Endothelial cell (in vitro differentiated cells): ENCODE data around the gene SEC22A. TPM values are rescaled to one million over a fixed set of nuclear protein-coding genes. Genes with fewer than 3 reads are reported as not detected.

ENCODE experiments used
- DNase-seq: peaks from one replicate; pipeline ENCODE4 v3.0.0; 2021; ENCODE audit warnings: low spot score
- H3K27ac Mint-ChIP-seq: one replicate; pipeline ENCODE4 v1.8.0; 2021; ENCODE audit warnings: mixed read lengths, inconsistent platforms; ENCODE audit not compliant: unreplicated experiment
- H3K27me3 Mint-ChIP-seq: one replicate; pipeline ENCODE4 v1.8.0; 2021; ENCODE audit warnings: mild to moderate bottlenecking, moderate library complexity, mixed read lengths, inconsistent platforms; ENCODE audit not compliant: unreplicated experiment
- H3K36me3 Mint-ChIP-seq: one replicate; pipeline ENCODE4 v1.8.0; 2021; ENCODE audit warnings: mild to moderate bottlenecking, low read depth, mixed read lengths, inconsistent platforms; ENCODE audit not compliant: unreplicated experiment
- H3K4me1 Mint-ChIP-seq: one replicate; pipeline ENCODE4 v1.8.0; 2021; ENCODE audit warnings: mild to moderate bottlenecking, mixed read lengths, inconsistent platforms; ENCODE audit not compliant: unreplicated experiment
- H3K4me3 Mint-ChIP-seq: one replicate; pipeline ENCODE4 v1.8.0; 2021; ENCODE audit warnings: mild to moderate bottlenecking, mixed read lengths, inconsistent platforms; ENCODE audit not compliant: unreplicated experiment
- H3K9me3 Mint-ChIP-seq: one replicate; pipeline ENCODE4 v1.8.0; 2021; ENCODE audit warnings: mixed read lengths, inconsistent platforms; ENCODE audit not compliant: unreplicated experiment
- total RNA-seq: library from RNA; stranded (reverse); fragmentation: NEBNext Ultra II Directional; extraction: Animal tissue kit (Norgen Biotek cat#: 25700); gene quantifications from one replicate; pipeline ENCODE4 v1.2.1, GENCODE V29; 2021; ENCODE audit not compliant: unreplicated experiment
- TF ChIP-seq, protein P1 (sequence below): fragments of 200-600 bp; sonication (generic); IDR thresholded peaks from one replicate; pipeline ENCODE4 v1.5.0; 2021; ENCODE audit warnings: antibody characterized with exemption; ENCODE audit not compliant: unreplicated experiment

SEC22A gene
- total RNA-seq, 1 donor from 2014 or later, result 14.9 TPM

DNA sequence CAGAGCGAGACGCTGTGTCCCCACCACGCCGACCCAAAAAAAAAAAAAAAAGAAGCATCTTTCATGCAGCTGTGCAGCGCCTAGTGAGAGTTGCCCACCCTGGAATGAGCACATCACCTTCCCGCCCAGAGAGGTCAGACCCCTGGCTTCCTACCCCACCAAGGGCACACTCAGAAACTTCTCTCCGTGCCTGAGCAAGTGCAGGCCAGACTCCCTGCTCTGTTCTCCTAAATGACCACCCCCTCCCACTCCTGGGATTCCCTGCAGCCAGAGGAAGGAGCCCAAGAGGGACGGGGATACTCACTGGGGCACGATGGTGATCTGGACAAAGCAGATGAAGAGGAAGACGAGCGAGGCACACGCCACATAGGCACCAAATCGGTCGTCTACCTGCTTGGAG, 116.0 kb downstream of the SEC22A start:
- Mint-ChIP-seq H3K27ac (no peak overlapping the region), H3K9me3 (no peaks in the 10 kb centered on the region), H3K27me3 (peaks cover 13% of the 10 kb centered on the region), H3K4me3 (no peak overlapping the region), H3K4me1 (peaks cover 4% of the 10 kb centered on the region), H3K36me3 (no peaks in the 10 kb centered on the region)
- TF ChIP-seq, protein P1, sequence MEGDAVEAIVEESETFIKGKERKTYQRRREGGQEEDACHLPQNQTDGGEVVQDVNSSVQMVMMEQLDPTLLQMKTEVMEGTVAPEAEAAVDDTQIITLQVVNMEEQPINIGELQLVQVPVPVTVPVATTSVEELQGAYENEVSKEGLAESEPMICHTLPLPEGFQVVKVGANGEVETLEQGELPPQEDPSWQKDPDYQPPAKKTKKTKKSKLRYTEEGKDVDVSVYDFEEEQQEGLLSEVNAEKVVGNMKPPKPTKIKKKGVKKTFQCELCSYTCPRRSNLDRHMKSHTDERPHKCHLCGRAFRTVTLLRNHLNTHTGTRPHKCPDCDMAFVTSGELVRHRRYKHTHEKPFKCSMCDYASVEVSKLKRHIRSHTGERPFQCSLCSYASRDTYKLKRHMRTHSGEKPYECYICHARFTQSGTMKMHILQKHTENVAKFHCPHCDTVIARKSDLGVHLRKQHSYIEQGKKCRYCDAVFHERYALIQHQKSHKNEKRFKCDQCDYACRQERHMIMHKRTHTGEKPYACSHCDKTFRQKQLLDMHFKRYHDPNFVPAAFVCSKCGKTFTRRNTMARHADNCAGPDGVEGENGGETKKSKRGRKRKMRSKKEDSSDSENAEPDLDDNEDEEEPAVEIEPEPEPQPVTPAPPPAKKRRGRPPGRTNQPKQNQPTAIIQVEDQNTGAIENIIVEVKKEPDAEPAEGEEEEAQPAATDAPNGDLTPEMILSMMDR, result no peak
- no peak for DNase-seq

DNA sequence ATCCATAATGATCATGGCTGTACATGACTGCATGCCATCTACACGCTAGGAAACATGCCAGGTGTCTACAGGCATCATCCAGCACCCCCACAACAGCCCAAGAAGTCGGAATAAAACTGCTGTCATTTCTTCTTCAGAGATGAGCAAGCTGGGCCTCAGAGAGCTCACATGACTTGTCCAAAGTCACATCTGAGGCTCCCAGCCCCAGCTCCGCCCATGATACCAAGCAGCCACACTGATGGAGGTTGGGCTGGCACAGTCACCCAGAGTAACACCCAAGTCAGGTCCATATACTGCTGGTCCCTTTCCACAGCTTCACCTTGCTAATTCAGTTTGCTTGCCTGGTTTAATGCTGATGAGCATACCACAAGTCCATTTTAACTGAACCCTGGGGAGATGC, 116.6 kb downstream of the SEC22A start:
- H3K27ac Mint-ChIP-seq, result no peak overlapping the region
- H3K36me3 Mint-ChIP-seq, result no peaks in the 10 kb centered on the region
- peaks cover 9% of the 10 kb centered on the region for H3K27me3 Mint-ChIP-seq
- no peaks in the 10 kb centered on the region for H3K9me3 Mint-ChIP-seq
- H3K4me1 Mint-ChIP-seq, result peaks cover 6% of the 10 kb centered on the region
- H3K4me3 Mint-ChIP-seq, result no peak overlapping the region
- TF ChIP-seq, protein P1, result no peak
- no peak for DNase-seq

DNA sequence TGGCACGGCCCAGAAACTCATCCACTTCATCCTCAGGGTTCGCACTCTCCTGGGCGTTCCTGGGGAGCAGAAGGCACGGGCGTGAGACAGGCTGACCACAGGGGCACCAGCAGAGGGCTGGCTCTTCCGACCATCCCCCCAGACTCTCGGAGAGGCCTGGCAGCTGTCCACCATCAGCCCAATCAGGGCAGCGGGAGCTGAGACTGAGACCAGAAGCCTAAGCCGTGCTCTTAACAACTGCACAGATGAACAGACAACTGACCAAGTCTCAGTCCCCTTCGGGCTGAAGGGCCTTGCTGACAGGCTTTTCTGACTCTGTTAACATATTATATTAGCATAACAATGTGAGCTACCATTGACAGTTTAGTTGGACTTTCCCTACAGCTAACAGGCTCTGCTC, 118.0 kb downstream of the SEC22A start:
- Mint-ChIP-seq H3K4me1 (peaks cover 14% of the 10 kb centered on the region), H3K27ac (peak overlapping the region; percentile 16), H3K27me3 (peaks cover 11% of the 10 kb centered on the region), H3K4me3 (no peak overlapping the region), H3K9me3 (no peaks in the 10 kb centered on the region), H3K36me3 (no peaks in the 10 kb centered on the region)
- TF ChIP-seq, protein P1, result no peak
- DNase-seq, result no peak

- TF ChIP-seq, protein P1, result no peak
- H3K27me3 Mint-ChIP-seq, result peaks cover 9% of the 10 kb centered on the region
- DNase-seq, result no peak
- no peaks in the 10 kb centered on the region for H3K9me3 Mint-ChIP-seq
- no peak overlapping the region for H3K4me3 Mint-ChIP-seq
- H3K27ac Mint-ChIP-seq, result no peak overlapping the region
- peaks cover 12% of the 10 kb centered on the region for H3K4me1 Mint-ChIP-seq
- H3K36me3 Mint-ChIP-seq, result no peaks in the 10 kb centered on the region
These were observed 118.5 kb downstream of the SEC22A start for GRCh38 chr3:123320221-123320620.

- no peak for DNase-seq
- Mint-ChIP-seq H3K27ac (no peak overlapping the region), H3K4me1 (peaks cover 12% of the 10 kb centered on the region), H3K4me3 (no peak overlapping the region), H3K36me3 (no peaks in the 10 kb centered on the region), H3K27me3 (peaks cover 9% of the 10 kb centered on the region), H3K9me3 (no peaks in the 10 kb centered on the region)
- TF ChIP-seq, protein P1, result no peak
These were observed 120.1 kb downstream of the SEC22A start for GRCh38 chr3:123321806-123322205.
